ENCODE results near the gene SLC34A2.

- TF ChIP-seq CTCF (IDR thresholded peaks at IDR 0.05) (no peak), POLR2AphosphoS5 (IDR thresholded peaks at IDR 0.05) (no peak), POLR2A (IDR thresholded peaks at IDR 0.05) (no peak)
Observed at GRCh38 chr4:25658777-25659176, 3.1 kb downstream of the SLC34A2 start.

All from upper lobe of left lung (tissue), 4 donors.